D721Med (cell line): ENCODE results near the gene ARHGEF1.

Source experiments
- DNase-seq: peaks from one replicate; pipeline ENCODE4 v3.0.0; 2011; ENCODE audit warnings: low spot score; ENCODE audit not compliant: insufficient read length
- FAIRE-seq: peaks from 2 replicates; lab custom pipeline; 2011; peaks lifted over from hg19 to GRCh38; lab: Jason Lieb, UNC
- CTCF ChIP-seq: IDR thresholded peaks from 2 replicates; pipeline ENCODE4 v1.5.1; 2012; ENCODE audit warnings: mild to moderate bottlenecking, control low read depth; ENCODE audit not compliant: insufficient read depth; ENCODE audit errors: missing control alignments

ARHGEF1 gene

GRCh38 chr19:41917676-41918075 is 34.7 kb downstream of the ARHGEF1 start:
- FAIRE-seq (no peak), DNase-seq (no peak)
- no peak for TF ChIP-seq CTCF

GRCh38 chr19:41918095-41918494 is 35.1 kb downstream of the ARHGEF1 start:
- no peak for DNase-seq
- TF ChIP-seq CTCF: no peak
- no peak for FAIRE-seq

GRCh38 chr19:41918653-41919244 is 35.8 kb downstream of the ARHGEF1 start:
- DNase-seq (no peak), FAIRE-seq (no peak)
- TF ChIP-seq CTCF: no peak

- DNase-seq (no peak), FAIRE-seq (no peak)
- TF ChIP-seq CTCF: no peak
Measured at GRCh38 chr19:41919948-41920712, 37.1 kb downstream of the ARHGEF1 start.

- FAIRE-seq (no peak), DNase-seq (no peak)
- no peak for TF ChIP-seq CTCF
Measured at GRCh38 chr19:41920882-41921576, 38.0 kb downstream of the ARHGEF1 start.

- DNase-seq (no peak), FAIRE-seq (no peak)
- no peak for TF ChIP-seq CTCF
Measured at GRCh38 chr19:41921577-41922576, 38.9 kb downstream of the ARHGEF1 start.
